ENCODE measurements around the gene MCF2L.

DNA sequence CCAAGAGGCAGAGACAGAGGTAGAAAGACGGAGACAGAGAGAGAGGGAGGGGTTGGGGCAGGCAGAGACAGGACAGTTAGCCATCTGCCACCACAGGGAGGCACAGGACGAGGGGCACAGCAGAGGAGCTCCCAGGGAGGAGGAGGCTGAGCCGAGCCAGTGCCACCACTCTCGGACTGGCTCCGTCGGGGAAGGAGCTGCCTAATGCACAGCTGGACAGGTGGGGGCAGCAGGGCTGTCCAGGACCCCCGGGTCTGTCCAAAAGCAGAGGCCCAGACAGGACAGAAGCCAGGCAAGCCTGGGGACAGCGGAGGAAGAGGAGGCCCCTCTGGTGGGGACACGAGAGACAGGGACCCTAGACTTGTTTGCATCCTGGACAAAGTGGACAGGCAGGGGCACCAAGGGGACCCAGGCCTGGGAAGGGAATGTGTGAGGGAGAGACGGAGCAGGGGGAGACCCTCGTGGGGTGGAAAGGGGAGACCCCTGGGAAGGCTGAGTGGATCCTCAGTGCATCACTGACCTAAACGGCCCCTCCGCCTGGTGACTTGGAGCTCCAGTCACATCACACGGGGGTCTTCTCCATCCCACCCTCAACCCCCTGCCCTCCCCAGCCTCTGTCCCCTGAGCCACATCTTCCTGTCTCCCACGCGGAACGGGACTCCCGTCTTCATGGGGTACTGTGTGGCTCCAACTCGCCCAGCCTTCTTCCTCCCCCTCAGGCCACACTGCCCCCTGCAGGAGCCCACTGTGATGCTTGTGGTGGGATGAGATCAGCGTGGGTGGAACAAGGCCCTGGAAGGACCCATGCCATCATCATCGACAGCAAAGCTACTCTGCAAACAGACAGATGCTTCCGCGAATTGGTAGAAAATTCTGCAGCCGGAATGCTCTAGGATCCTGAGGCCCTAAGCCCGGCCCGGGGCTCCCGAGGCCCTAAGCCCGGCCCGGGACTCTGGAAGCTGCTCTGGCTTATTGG, 154.5 kb downstream of the MCF2L start:
- TF ChIP-seq CTCF (conservative IDR thresholded peaks at IDR 0.05; ENCODE audit: low read length) (peak; percentile 39; the same call in 1 of the 2 replicates), EZH2phosphoT487 (IDR thresholded peaks at IDR 0.05; ENCODE audit: borderline replicate concordance, low read depth, low read length) (no peak)

All from OCI-LY7 (cell line).